Heart left ventricle (tissue), 13 donors: ENCODE data around the gene MB21D2.

Experiments
- CTCF ChIP-seq, 12 donors: fragments of 200-600 bp; sonication (generic) in 4 of 12; IDR thresholded peaks; one replicate each; pipeline versions ENCODE4 v1.5.0 to v1.8.0; 2018 to 2022; ENCODE audit warnings: antibody characterized with exemption in 12 of 12, mild to moderate bottlenecking in 5 of 12
- POLR2A ChIP-seq, 2 donors: fragments of 450-650 bp; IDR thresholded peaks; one replicate each; pipeline ENCODE4 v1.6.1; 2017; ENCODE audit warnings: antibody characterized with exemption in 2 of 2, mild to moderate bottlenecking in 2 of 2, moderate library complexity in 2 of 2
- donor health status: ischemic (EF 13 %, LVEDD 7.1; RV severe dilation, severe dysfunction).
- donor health status: DM: no; HTN: yes; CAD: no.
- donor health status: DM: no; HTN: no; CAD: no.
- donor health status: ischemic (EF 25% LVEDD 6.9; RV normal size, moderate dysfunction).
- donor health status: ischemic (EF 25% LVEDD 5.7; RV mildly dilated, moderate dysfunction).
- donor health status: ischemic (EF 35%, LVEDD 5.7; RV mildly dilated, moderate dysfunction).
- donor health status: nonischemic (EF 11% LVEDD 7.7; RV severe dilation, severe dysfunction).
- donor health status: DM: yes; HTN: yes; CAD: no.
- donor health status: PGD.
- donor health status: ischemic (EF 29% LVEDD 5.4; RV normal size, mild dysfunction).
- donor health status: nonischemic (EF 23%, LVEDD 6.1; RV moderate dilation, normal function).

GRCh38 chr3:192799721-192800120 is 117.9 kb downstream of the MB21D2 start:
- TF ChIP-seq CTCF (IDR thresholded peaks at IDR 0.05) (no peak), POLR2A (IDR thresholded peaks at IDR 0.05) (no peak)
